GM12864 (cell line): ENCODE measurements around the gene CTNNA2.

ENCODE experiments used
- DNase-seq: peaks from one replicate; pipeline ENCODE4 v3.0.0-alpha.2; 2011; ENCODE audit warnings: low read depth
- H3K4me3 ChIP-seq: 2 replicates; pipeline ENCODE4 v1.5.1; 2011; ENCODE audit warnings: mild to moderate bottlenecking, low read depth, low read length, control low read depth
- TF ChIP-seq, protein P1 (sequence below): IDR thresholded peaks from 2 replicates; pipeline ENCODE4 v1.5.1; 2011; ENCODE audit warnings: low read depth, mild to moderate bottlenecking, moderate library complexity, low read length, control low read depth, inconsistent platforms; ENCODE audit errors: missing control alignments

Gene CTNNA2

DNA sequence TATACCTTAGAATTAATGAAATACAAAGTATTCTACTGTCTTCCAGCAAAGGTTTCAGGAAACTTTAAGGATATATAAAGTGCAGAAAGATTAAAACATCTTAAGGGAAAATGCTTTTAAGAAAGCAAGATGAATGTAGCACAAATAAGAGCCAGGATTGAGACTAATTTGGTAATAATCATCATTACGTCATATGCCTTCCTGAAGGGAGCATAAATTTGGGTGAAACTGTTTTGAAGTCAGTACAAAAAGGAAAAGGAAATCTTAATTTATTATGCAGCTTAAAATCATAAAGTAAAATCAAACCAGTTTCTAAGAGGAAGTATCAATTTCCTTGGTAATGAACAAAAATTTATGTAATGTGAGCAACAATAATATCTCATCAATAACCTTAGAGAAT, 221.7 kb downstream of the CTNNA2 start:
- TF ChIP-seq, protein P1, sequence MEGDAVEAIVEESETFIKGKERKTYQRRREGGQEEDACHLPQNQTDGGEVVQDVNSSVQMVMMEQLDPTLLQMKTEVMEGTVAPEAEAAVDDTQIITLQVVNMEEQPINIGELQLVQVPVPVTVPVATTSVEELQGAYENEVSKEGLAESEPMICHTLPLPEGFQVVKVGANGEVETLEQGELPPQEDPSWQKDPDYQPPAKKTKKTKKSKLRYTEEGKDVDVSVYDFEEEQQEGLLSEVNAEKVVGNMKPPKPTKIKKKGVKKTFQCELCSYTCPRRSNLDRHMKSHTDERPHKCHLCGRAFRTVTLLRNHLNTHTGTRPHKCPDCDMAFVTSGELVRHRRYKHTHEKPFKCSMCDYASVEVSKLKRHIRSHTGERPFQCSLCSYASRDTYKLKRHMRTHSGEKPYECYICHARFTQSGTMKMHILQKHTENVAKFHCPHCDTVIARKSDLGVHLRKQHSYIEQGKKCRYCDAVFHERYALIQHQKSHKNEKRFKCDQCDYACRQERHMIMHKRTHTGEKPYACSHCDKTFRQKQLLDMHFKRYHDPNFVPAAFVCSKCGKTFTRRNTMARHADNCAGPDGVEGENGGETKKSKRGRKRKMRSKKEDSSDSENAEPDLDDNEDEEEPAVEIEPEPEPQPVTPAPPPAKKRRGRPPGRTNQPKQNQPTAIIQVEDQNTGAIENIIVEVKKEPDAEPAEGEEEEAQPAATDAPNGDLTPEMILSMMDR, result no peak
- H3K4me3 ChIP-seq, result no peak overlapping the region
- DNase-seq, result no peak

DNA sequence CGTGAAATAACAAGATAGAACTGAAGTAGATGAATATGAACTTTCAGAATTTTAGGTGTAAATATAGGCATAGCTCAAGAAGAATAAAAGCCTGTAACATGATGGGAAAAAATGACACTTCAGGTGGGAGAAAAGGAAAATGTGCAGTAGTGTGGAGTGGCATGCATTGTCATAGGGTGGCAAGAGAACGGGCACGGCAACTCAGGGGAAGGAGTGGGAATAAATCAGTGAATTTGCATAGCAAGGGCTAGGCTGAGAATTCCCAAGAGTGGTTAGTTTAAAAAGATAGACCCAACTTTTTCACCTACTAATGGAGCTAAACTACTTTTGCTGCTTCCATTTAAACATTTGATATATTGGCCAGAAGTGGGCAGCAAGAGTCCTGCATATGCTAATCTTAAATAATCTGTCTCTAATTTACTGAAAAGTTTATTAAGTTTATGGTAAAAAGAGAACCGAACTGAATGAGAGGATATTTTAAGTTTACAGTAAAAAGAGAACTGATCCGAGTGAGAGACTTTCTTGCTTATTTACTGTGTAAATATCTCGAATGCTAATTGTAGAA, 228.1 kb downstream of the CTNNA2 start:
- H3K4me3 ChIP-seq, result no peak overlapping the region
- TF ChIP-seq, protein P1, result no peak
- DNase-seq, result no peak

DNA sequence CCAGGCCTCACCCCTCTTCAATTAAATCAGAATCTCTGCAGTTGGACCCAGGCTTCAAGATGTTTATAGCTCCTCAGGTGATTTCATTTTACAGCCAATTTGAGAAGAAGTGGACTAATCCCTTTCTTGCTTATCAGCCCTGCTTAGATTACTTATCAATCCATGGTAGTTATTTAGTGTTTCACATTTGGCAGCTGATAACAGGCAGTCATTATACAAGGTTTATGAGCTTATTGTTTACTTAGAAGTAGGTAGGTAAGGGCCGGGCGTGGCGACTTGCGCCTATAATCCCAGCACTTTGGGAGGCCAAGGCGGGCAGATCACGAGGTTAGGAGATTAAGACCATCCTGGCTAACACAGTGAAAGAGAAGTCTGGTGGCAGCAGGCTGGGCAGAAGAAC, 237.5 kb downstream of the CTNNA2 start:
- TF ChIP-seq, protein P1, result no peak

DNA sequence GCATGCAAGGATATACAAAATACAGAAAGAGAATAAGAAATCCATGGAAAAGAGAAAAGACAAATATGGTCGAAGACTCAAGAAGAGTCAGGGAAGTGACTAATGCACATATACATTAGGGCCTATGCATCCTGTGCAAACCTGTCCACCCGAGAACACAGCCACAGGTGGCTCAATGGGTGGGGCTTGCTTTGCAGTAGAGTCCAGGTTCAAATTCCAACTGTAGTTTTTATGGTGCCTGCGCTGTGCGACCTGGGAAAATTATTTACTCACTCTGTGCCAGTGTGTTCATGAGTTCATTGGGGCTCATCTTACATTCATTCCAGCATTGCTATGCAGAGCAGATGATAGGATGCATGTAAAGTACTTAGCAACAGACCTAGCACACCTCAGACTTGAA, 244.7 kb downstream of the CTNNA2 start:
- no peak overlapping the region for H3K4me3 ChIP-seq
- DNase-seq, result no peak
- TF ChIP-seq, protein P1, result no peak

More for the DNA sequence above, 237.5 kb downstream of the CTNNA2 start:
- DNase-seq, result no peak
- H3K4me3 ChIP-seq, result no peak overlapping the region

DNA sequence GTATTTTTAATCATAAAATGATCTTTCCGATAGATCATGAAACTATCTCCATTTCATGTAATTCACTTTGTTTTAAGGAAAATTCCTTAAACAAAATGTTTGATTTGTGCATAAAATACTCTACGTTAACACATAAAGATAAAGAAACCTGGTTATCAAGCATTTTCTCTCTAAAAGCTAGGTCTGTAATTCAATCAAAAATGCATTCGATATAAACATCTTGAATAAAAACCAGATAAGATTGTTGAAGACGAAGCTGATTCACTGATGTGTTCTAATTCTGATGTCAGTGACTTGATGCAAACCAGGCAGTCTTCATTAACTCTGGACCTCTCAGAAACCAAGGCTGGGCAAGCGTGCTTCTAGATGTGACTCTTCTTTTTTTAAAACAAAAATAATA, 245.2 kb downstream of the CTNNA2 start:
- TF ChIP-seq, protein P1, result no peak
- DNase-seq, result no peak
- no peak overlapping the region for H3K4me3 ChIP-seq

DNA sequence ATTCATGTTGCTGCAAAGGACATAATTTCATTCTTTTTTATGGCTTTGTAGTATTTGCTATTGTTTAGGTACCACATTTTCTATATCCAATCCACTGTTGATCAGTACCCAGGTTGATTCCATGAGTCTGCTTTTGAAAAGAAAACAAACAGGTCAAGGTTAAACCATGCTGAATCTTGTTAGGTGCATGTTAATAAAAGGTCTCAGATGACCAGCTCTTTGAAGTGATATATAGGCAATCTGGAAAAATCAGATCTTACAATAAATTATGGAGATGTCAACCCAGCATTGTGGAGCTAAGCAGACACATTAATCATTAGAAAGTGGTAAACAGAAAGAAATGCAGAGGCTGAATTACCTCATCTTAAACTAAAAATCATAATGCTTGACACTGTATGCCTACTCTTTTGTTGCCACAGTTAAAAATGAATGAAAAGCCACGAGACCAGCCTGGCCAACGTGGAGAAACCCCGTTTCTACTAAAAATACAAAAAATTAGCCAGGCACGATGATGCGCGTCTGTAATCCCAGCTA, 246.0 kb downstream of the CTNNA2 start:
- H3K4me3 ChIP-seq, result no peak overlapping the region

DNA sequence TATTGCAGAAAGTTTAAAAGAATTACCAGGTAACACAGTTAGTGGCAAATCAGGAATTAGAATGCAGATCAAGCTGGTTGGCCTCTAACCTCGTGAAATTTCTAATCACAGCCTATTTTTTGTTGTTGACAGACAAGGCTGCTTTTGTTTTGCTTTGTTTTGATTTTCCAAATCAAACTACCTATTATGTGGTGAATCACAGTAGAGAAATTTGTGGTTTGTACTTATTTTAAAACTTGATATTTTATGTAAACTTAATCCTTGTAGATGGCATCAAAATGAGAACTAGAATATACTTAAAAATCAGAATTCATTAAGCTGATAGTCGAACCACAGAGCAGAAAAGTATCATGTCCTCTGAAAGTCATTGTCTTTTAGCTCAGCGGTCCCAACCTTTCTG, 258.1 kb downstream of the CTNNA2 start:
- no peak overlapping the region for H3K4me3 ChIP-seq
- no peak for DNase-seq
- TF ChIP-seq, protein P1, result no peak

More for the DNA sequence above, 246.0 kb downstream of the CTNNA2 start:
- DNase-seq, result no peak
- TF ChIP-seq, protein P1, result no peak
